GM18498 (cell line): ENCODE data around the gene SEMA4C.

ENCODE experiments used
- ATAC-seq: cut with Tn5 transposase; IDR thresholded peaks from one replicate; pipeline ENCODE4 v1.9.1; 2021; ENCODE audit warnings: mild to moderate bottlenecking, moderate library complexity; ENCODE audit not compliant: unreplicated experiment

The SEMA4C gene

GRCh38 chr2:96869822-96870625, at the start of gene SEMA4C:
TSS of gene SEMA4C (minus strand) at chr2:96870080. CDS start at chr2:96867886, 2,194 bp downstream.
- ATAC-seq: no peak

GRCh38 chr2:96918754-96919550, 49.1 kb upstream of the SEMA4C start:
- ATAC-seq: no peak

GRCh38 chr2:96918092-96918753, 48.3 kb upstream of the SEMA4C start:
- no peak for ATAC-seq

- no peak for ATAC-seq
Measured at GRCh38 chr2:96916646-96917543, 47.0 kb upstream of the SEMA4C start.

- ATAC-seq: no peak
Measured at GRCh38 chr2:96916156-96916630, 46.3 kb upstream of the SEMA4C start.

- no peak for ATAC-seq
Measured at GRCh38 chr2:96914332-96914731, 44.5 kb upstream of the SEMA4C start.

GRCh38 chr2:96913398-96914202, 43.7 kb upstream of the SEMA4C start:
- no peak for ATAC-seq

GRCh38 chr2:96913117-96913397, 43.2 kb upstream of the SEMA4C start:
- no peak for ATAC-seq

- ATAC-seq: no peak
Measured at GRCh38 chr2:96912346-96913116, 42.7 kb upstream of the SEMA4C start.

- no peak for ATAC-seq
Measured at GRCh38 chr2:96909611-96910021, 39.7 kb upstream of the SEMA4C start.

GRCh38 chr2:96907115-96908041, 37.5 kb upstream of the SEMA4C start:
- ATAC-seq: no peak

- ATAC-seq: no peak
Measured at GRCh38 chr2:96906729-96907114, 36.8 kb upstream of the SEMA4C start.

- no peak for ATAC-seq
Measured at GRCh38 chr2:96903815-96904214, 33.9 kb upstream of the SEMA4C start.

- ATAC-seq: no peak
Measured at GRCh38 chr2:96903318-96903717, 33.4 kb upstream of the SEMA4C start.

GRCh38 chr2:96900237-96900636, 30.4 kb upstream of the SEMA4C start:
- no peak for ATAC-seq

- no peak for ATAC-seq
Measured at GRCh38 chr2:96899413-96899741, 29.5 kb upstream of the SEMA4C start.

GRCh38 chr2:96898641-96899412, 28.9 kb upstream of the SEMA4C start:
- no peak for ATAC-seq
